Lower leg skin (tissue), 4 donors: ENCODE data around the gene OSBPL3. TPM values are rescaled to one million over a fixed set of nuclear protein-coding genes. Genes with fewer than 3 reads are reported as not detected.
A peak's percentile ranks its signal among the peaks of the same experiment; 100 is the strongest.

Experiments used
- DNase-seq, 2 donors: peaks; one replicate each; pipeline ENCODE4 v3.0.0-alpha.2; 2019; ENCODE audit warnings: low spot score in 2 of 2
- H3K4me3 ChIP-seq: fragments of 200-600 bp; sonication (generic); 2 replicates; pipeline ENCODE4 v1.5.1; 2017; ENCODE audit warnings: mild to moderate bottlenecking, low read depth; ENCODE audit not compliant: poor library complexity, severe bottlenecking
- CTCF ChIP-seq, 3 donors: fragments of 450-650 bp; IDR thresholded peaks; one replicate each; pipeline ENCODE4 v1.5.1; 2016; ENCODE audit warnings: antibody characterized with exemption in 3 of 3, mild to moderate bottlenecking in 3 of 3, moderate library complexity in 2 of 3
- POLR2A ChIP-seq, 2 donors: fragments of 450-650 bp; IDR thresholded peaks; one replicate each; pipeline ENCODE4 v1.6.1; 2016 to 2017; ENCODE audit warnings: antibody characterized with exemption in 2 of 2, mild to moderate bottlenecking in 1 of 2, moderate library complexity in 1 of 2
- WGBS, 2 donors: methylation state at CpG; one replicate each; pipeline ENCODE4 v1.1.5; 2018; 5-methylcytosine and 5-hydroxymethylcytosine counted together
- intact Hi-C: fragments of 100-400 bp; cut with DNase I; formaldehyde crosslinking; loops from one replicate; pipeline ENCODE4 v1.15.0; 2023; ENCODE audit warnings: low total_unique reads
- total RNA-seq, 4 donors: library from RNA; depleted of rRNA; stranded (reverse); fragments of >200 nt; gene quantifications; one replicate each; pipeline ENCODE4 v1.1.0, GENCODE V29; 2016

The OSBPL3 gene
- total RNA-seq, 4 donors from 2014 or later, result 21.9 to 40.3 (median 23.7) TPM

- intact Hi-C loops, result loop anchor here (5.0 kb wide), 1 partner anchor 268 kb away; no protein-coding TSS in a partner anchor
- 82 to 85% methylated on average over 3 of the region's 3 CpGs for WGBS, 2 donors
- H3K4me3 ChIP-seq, result no peak overlapping the region
- DNase-seq, result no peak
- TF ChIP-seq CTCF (IDR thresholded peaks at IDR 0.05) (no peak), POLR2A (IDR thresholded peaks at IDR 0.05) (no peak)
Measured at GRCh38 chr7:24824400-24824799, 155.6 kb downstream of the OSBPL3 start.

GRCh38 chr7:24821754-24822054 is 158.3 kb downstream of the OSBPL3 start:
- 74% methylated on average over 3 of the region's 3 CpGs for WGBS, 2 donors
- DNase-seq, result no peak
- no peak overlapping the region for H3K4me3 ChIP-seq
- TF ChIP-seq POLR2A (IDR thresholded peaks at IDR 0.05), result no peak
- no peak for TF ChIP-seq CTCF (IDR thresholded peaks at IDR 0.05)
- intact Hi-C loops, result loop anchor here (5.0 kb wide), 1 partner anchor 271 kb away; no protein-coding TSS in a partner anchor

DNA sequence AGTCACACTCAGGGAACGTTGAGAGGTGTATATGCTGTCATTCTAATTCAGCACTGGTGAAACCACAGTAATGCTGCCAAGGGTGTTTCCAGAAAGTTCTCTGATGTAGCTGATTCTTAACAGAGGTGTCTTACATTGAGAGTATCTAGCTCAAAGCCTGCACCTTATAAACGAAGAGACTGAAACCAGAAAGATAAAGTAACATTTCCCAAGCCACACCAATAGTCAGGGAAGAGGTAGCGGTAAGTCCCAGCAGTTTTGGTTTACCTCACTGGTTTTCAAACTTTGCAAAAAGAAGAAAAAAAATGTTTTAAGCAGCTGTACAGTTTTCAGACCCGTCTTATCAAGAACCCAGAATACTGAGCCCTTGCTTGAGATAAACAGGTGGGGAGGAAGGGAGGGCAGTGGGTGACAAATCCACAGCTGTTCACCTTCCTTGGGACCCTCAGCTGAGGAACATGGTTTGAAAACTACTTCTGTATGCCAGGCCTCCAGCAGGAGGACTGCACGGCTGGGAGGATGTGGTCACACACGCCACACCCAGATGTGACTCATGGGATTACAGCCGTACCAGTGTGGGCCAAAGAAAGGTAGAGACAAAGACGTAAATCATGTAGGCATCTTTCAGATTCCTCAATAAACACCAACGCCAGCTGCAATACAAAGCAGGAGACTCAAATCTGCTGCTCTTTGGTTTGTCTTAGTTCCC is 158.8 kb downstream of the OSBPL3 start:
- intact Hi-C loops, result loop anchor here (5.0 kb wide), 1 partner anchor 271 kb away; no protein-coding TSS in a partner anchor
- TF ChIP-seq CTCF (IDR thresholded peaks at IDR 0.05) (no peak), POLR2A (IDR thresholded peaks at IDR 0.05) (no peak)
- 21 to 25% methylated on average over 9 of the region's 9 CpGs for WGBS, 2 donors
- DNase-seq, result peak; percentile 85 to 91
- H3K4me3 ChIP-seq, result no peak overlapping the region

DNA sequence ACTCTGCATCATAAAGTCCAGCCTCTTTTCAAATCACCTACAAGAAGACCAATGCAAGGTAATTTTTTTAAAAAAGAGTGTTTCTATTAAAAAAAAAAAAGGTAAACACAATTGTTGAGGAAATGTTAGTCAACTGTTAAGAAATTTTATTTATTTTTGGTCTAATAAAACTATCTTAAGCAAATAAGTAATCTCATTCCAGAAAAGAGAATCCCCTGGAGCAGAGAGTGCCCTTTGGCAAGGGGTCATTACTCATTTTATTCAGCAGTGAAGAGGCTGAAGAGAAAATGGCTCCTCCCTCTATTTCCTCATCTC is 159.3 kb downstream of the OSBPL3 start:
- no peak overlapping the region for H3K4me3 ChIP-seq
- intact Hi-C loops, result loop anchor here (5.0 kb wide), 1 partner anchor 272 kb away; no protein-coding TSS in a partner anchor
- no peak for DNase-seq
- TF ChIP-seq POLR2A (IDR thresholded peaks at IDR 0.05) (no peak), CTCF (IDR thresholded peaks at IDR 0.05) (no peak)

DNA sequence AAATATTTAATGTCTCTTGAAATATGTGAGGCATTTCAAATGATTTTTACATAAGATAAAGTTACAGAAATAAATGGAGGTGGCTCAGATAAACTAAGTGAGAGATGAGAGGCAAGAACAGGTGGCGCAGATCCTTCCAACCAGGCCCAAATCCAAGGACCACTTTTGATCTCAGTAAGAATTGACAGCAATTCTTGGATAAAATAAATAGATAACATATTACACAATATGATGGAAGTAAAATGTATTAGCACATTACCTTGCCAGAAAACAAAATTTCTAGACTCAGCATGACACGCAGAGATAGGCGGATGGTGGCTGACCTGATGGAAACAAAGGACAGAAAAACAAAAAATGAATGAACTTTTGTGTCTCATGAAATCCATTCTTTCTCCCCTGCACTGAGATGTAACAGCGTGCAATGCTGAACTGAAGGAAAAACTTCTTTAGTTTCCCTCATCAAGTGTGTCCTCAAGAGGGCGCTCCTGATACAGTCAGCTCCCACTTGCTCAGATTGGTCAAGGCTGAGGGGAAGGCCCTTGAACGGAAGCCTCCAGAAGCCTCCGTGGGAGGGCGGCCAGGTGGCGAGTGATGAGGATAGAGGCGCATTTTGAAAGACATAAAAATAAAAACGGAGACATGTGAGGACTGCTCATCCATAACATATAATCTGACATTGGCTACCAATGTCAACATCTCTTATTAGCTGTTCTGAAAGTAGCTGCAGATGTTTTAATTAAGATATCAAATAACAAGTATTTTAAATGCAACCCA is 159.9 kb downstream of the OSBPL3 start:
- TF ChIP-seq POLR2A (IDR thresholded peaks at IDR 0.05), result no peak
- peak in 1 of 3 donors; percentile 56 for TF ChIP-seq CTCF (IDR thresholded peaks at IDR 0.05)
- peak; percentile 93 to 95 for DNase-seq
- H3K4me3 ChIP-seq, result no peak overlapping the region
- WGBS, 2 donors, result 13 to 14% methylated on average over 11 of the region's 11 CpGs
- intact Hi-C loops, result loop anchor here (5.0 kb wide), 3 partner anchors 157 to 272 kb away; no protein-coding TSS in a partner anchor
